GM12878 (cell line): ENCODE measurements around the gene CD96. TPM values are rescaled to one million over a fixed set of nuclear protein-coding genes. Genes with fewer than 3 reads are reported as not detected.

Experiments
- ATAC-seq: fragments of 200-7000 bp; cut with Tn5 transposase; 3 replicates; pipeline ENCODE4 v1.9.1; 2020; ENCODE audit warnings: mild to moderate bottlenecking, moderate library complexity
- BruUV-seq: library from RNA; stranded (reverse); fragments of 400-500 nt; replicated peaks from 2 replicates; lab custom pipeline; 2021; lab: Mats Ljungman, UMichigan
- CTCF ChIA-PET: fragments of 300-600 bp; sonication (Branson Sonifier 250); formaldehyde crosslinking; extraction: SDS; loops from one replicate; lab custom pipeline; 2021; ENCODE audit warnings: inconsistent platforms; lab: Yijun Ruan, JAX
- POLR2A ChIA-PET: fragments of 350-600 bp; formaldehyde crosslinking; extraction: SDS; loops from one replicate; lab custom pipeline; 2021; ENCODE audit warnings: inconsistent platforms; lab: Charles Lee
- RAD21 ChIA-PET: fragments of 300-600 bp; sonication (Branson Sonifier 250); formaldehyde crosslinking; loops from one replicate; lab custom pipeline; 2023; ENCODE audit warnings: antibody characterized with exemption; ENCODE audit not compliant: unreplicated experiment; lab: Charles Lee
- SMC1A ChIA-PET: fragments of 300-600 bp; sonication (Branson Sonifier 250); formaldehyde crosslinking; loops from one replicate; lab custom pipeline; 2023; ENCODE audit not compliant: unreplicated experiment, uncharacterized antibody; lab: Charles Lee
- DNase-seq: peaks from one replicate; pipeline ENCODE4 v3.0.0-alpha.2; 2011; ENCODE audit warnings: low read depth, low spot score
- FAIRE-seq: peaks from 3 replicates; lab custom pipeline; 2011; peaks lifted over from hg19 to GRCh38; lab: Jason Lieb, UNC
- H2AFZ ChIP-seq: 2 replicates; pipeline ENCODE4 v1.6.0; 2011; ENCODE audit warnings: low read depth, low read length, control low read depth; ENCODE audit not compliant: control insufficient read depth
- H3K27ac ChIP-seq: 2 replicates; pipeline ENCODE4 v1.5.1; 2011; ENCODE audit warnings: control low read depth; ENCODE audit not compliant: control insufficient read depth, insufficient read depth
- H3K27me3 ChIP-seq, 2 experiments: replicated peaks in 1 of 2; 2 replicates each; pipeline versions ENCODE4 v1.6.0 to v1.6.1; 2011; ENCODE audit warnings: low read length in 1 of 2; ENCODE audit not compliant: control insufficient read depth in 2 of 2, insufficient read depth in 2 of 2
- H3K36me3 ChIP-seq, 2 experiments: 2 replicates each; pipeline ENCODE4 v1.5.1; 2011; ENCODE audit warnings: low read length in 1 of 2; ENCODE audit not compliant: control insufficient read depth in 2 of 2, insufficient read depth in 2 of 2
- H3K4me1 ChIP-seq: 2 replicates; pipeline ENCODE4 v1.6.1; 2011; ENCODE audit warnings: mild to moderate bottlenecking, low read length, moderate library complexity, mixed read lengths; ENCODE audit not compliant: control insufficient read depth, insufficient read depth
- H3K4me2 ChIP-seq: 2 replicates; pipeline ENCODE4 v1.6.0; 2011; ENCODE audit warnings: control low read depth; ENCODE audit not compliant: control insufficient read depth, insufficient read depth
- H3K4me3 ChIP-seq: fragments of 200-600 bp; sonication (generic); 2 replicates; pipeline ENCODE4 v1.5.1; 2016
- H3K79me2 ChIP-seq: 2 replicates; pipeline ENCODE4 v1.6.0; 2011; ENCODE audit warnings: low read length; ENCODE audit not compliant: control insufficient read depth, insufficient read depth
- H3K9ac ChIP-seq: 2 replicates; pipeline ENCODE4 v1.8.0; 2011; ENCODE audit warnings: low read length, control low read depth, mixed read lengths; ENCODE audit not compliant: control insufficient read depth, insufficient read depth
- H3K9me3 ChIP-seq: replicated peaks from 3 replicates; pipeline ENCODE4 v1.5.1; 2011; ENCODE audit warnings: mild to moderate bottlenecking, low read length; ENCODE audit not compliant: control insufficient read depth, insufficient read depth
- H4K20me1 ChIP-seq: 2 replicates; pipeline ENCODE4 v1.6.0; 2011; ENCODE audit not compliant: control insufficient read depth, insufficient read depth
- CEBPB ChIP-seq, 2 experiments: fragments of 150-350 bp in 1 of 2; IDR thresholded peaks; 2 replicates each; pipeline ENCODE4 v1.6.1; 2012 to 2014; ENCODE audit warnings: low read depth in 2 of 2, low read length in 2 of 2, borderline replicate concordance in 1 of 2, inconsistent platforms in 1 of 2
- EP300 ChIP-seq, 2 experiments: fragments of 150-350 bp in 1 of 2; IDR thresholded peaks; 2 replicates each; pipeline ENCODE4 v1.6.1; 2011 to 2012; ENCODE audit warnings: low read depth in 2 of 2, low read length in 2 of 2, borderline replicate concordance in 1 of 2, improper control_type of control experiment in 1 of 2, inconsistent platforms in 1 of 2; ENCODE audit not compliant: control insufficient read depth in 1 of 2
- ETV6 ChIP-seq, 2 experiments: fragments of 450-650 bp in 1 of 2; IDR thresholded peaks in 1 of 2; conservative IDR thresholded peaks in 1 of 2; 2 replicates each; pipeline ENCODE4 v1.6.1; 2014; ENCODE audit warnings: antibody characterized with exemption in 1 of 2, borderline replicate concordance in 1 of 2, low read depth in 1 of 2, mild to moderate bottlenecking in 1 of 2, moderate library complexity in 1 of 2
- EZH2 ChIP-seq: IDR thresholded peaks from 2 replicates; pipeline ENCODE4 v1.6.1; 2012; ENCODE audit warnings: low read depth, mild to moderate bottlenecking, control low read depth, inconsistent platforms, low read length, borderline replicate concordance; ENCODE audit not compliant: control insufficient read depth
- HCFC1 ChIP-seq: fragments of 150-350 bp; IDR thresholded peaks from 2 replicates; pipeline ENCODE4 v1.6.1; 2014; ENCODE audit warnings: low read length
- IRF4 ChIP-seq: IDR thresholded peaks from 2 replicates; pipeline ENCODE4 v1.6.1; 2011; ENCODE audit warnings: low read depth, low read length
- MLLT1 ChIP-seq: fragments of 450-650 bp; IDR thresholded peaks from 2 replicates; pipeline ENCODE4 v1.6.1; 2016; ENCODE audit warnings: mild to moderate bottlenecking
- PAX8 ChIP-seq: fragments of 450-650 bp; IDR thresholded peaks from 2 replicates; pipeline ENCODE4 v1.6.1; 2017; ENCODE audit warnings: mild to moderate bottlenecking, moderate library complexity
- PKNOX1 ChIP-seq: fragments of 450-650 bp; IDR thresholded peaks from 2 replicates; pipeline ENCODE4 v1.6.1; 2016; ENCODE audit warnings: mild to moderate bottlenecking
- SMAD1 ChIP-seq: fragments of 450-650 bp; IDR thresholded peaks from 2 replicates; pipeline ENCODE4 v1.6.1; 2018; ENCODE audit warnings: mild to moderate bottlenecking, low read depth; ENCODE audit not compliant: partially characterized antibody
- TCF7 ChIP-seq: IDR thresholded peaks from 2 replicates; pipeline ENCODE4 v1.6.1; 2014; ENCODE audit warnings: antibody characterized with exemption, borderline replicate concordance
- WGBS: methylation state at CpG from one replicate; pipeline ENCODE4 v1.1.6; 2016; ENCODE audit warnings: low lambda C conversion rate; ENCODE audit not compliant: insufficient replicate concordance, insufficient coverage; ENCODE audit errors: missing lambda C conversion rate; 5-methylcytosine and 5-hydroxymethylcytosine counted together
- in situ Hi-C: fragments of 300-500 bp; cut with MboI; formaldehyde crosslinking; loops from 9 replicates; pipeline ENCODE4 v1.14.3; 2018; ENCODE audit warnings: mixed read lengths
- intact Hi-C: fragments of 100-400 bp; cut with micrococcal nuclease; formaldehyde crosslinking; loops from one replicate; pipeline ENCODE4 v1.14.2; 2022; ENCODE audit not compliant: unreplicated experiment
- polyA plus RNA-seq, 11 experiments: library from polyadenylated mRNA; depleted of rRNA in 4 of 11; unstranded in 6 of 11; stranded (reverse) in 5 of 11; fragments of >200 nt; fragmentation: Nextera tagmentation in 4 of 11; fragmentation: Illumina TruSeq in 1 of 11; extraction: Ambion mirVana in 4 of 11; extraction: Trizol in 1 of 11; gene quantifications; 1 replicate in 1 of 11; 2 replicates in 10 of 11; pipeline versions ENCODE4 v1.2.1 to v1.2.3, GENCODE V29; 2011 to 2016; ENCODE audit warnings: inconsistent platforms in 2 of 11, missing spikeins in 2 of 11, low read depth in 1 of 11
- total RNA-seq, 4 experiments: library from RNA; depleted of rRNA in 3 of 4; stranded (reverse); fragments of >200 nt in 3 of 4; fragmentation: Illumina TruSeq in 1 of 4; extraction: Trizol in 1 of 4; gene quantifications; 2 replicates each; pipeline versions ENCODE4 v1.2.1 to v1.2.3, GENCODE V29; 2013 to 2021
- TF ChIP-seq, protein P1 (sequence below): fragments of 450-650 bp; IDR thresholded peaks from 2 replicates; pipeline ENCODE4 v1.6.1; 2017; ENCODE audit warnings: mild to moderate bottlenecking, moderate library complexity
- TF ChIP-seq, protein P2 (sequence below): IDR thresholded peaks from 2 replicates; pipeline ENCODE4 v1.6.1; 2011; ENCODE audit warnings: borderline replicate concordance, low read depth, mild to moderate bottlenecking, moderate library complexity, mixed read lengths, low read length; ENCODE audit not compliant: insufficient read depth; ENCODE audit errors: extremely low read length

CD96 gene
- total and polyA plus RNA-seq, 10 of the 15 experiments (the other 5 are each of a cell fraction or from before 2014, with no cell fraction given): 0.13 to 10.1 (median 0.47) TPM

DNA sequence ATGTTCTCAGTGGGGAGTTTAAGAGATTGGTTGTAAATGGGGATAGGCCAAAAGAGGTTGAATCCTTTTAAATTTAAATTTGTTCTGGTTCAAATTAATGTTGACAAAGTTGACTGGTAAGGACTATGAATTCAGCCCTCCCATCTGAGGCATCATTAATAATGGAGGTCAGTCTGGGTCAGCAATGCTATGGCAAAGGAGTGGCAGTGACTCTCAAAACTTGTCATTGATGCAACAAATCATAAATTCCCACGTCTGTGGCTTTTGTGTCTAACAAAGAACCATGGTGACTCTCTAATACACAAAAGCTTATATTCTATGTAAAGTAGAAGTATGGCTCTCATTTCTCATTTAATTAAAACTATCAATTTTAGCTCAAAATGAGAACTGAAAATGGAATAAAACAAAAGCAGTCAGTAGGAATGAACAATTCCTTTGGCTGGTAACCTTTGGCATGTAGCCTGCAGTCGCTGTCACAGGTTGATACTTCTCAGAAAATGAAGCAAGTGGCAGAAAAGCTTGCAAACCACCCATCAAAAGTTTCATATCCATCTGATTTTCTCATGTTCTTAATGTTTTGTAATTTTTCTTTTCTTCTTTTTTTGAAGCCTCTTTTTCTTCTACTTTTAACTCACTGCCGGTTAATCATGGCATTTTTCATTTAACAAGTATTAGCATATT, 65.4 kb downstream of the CD96 start (continued):
- TF ChIP-seq CEBPB (IDR thresholded peaks at IDR 0.05; ENCODE audit: borderline replicate concordance in 1 of 2, low read depth in 2 of 2, low read length in 2 of 2) (no peak), IRF4 (no peak)

GRCh38 chr3:111608383-111608782, 66.4 kb downstream of the CD96 start:
- DNase-seq (no peak), FAIRE-seq (no peak), ATAC-seq (no peak)
- BruUV-seq: no TSS peak
- Histone ChIP-seq H3K9me3 (no peaks in the 10 kb centered on the region), H3K9ac (no peak overlapping the region), H2AFZ (no peak overlapping the region), H3K27ac (no peak overlapping the region), H4K20me1 (no peaks in the 10 kb centered on the region), H3K4me3 (no peak overlapping the region), H3K79me2 (no peaks in the 10 kb centered on the region), H3K4me1 (no peaks in the 10 kb centered on the region), H3K36me3 (no peaks in the 10 kb centered on the region), H3K4me2 (no peak overlapping the region), H3K27me3 (no peaks in the 10 kb centered on the region)
- ChIA-PET POLR2A (interaction anchor here (1.1 kb wide), 1 partner anchor 14 kb away, joined by 4 read pairs; no protein-coding TSS in a partner anchor), RAD21 (no interaction called here), SMC1A (no interaction called here), CTCF (interaction anchor here (0.9 kb wide), 1 partner anchor 18 kb away, joined by 4 read pairs; no protein-coding TSS in a partner anchor)
- in situ Hi-C loops: no loop called here
- 60% methylated on average over 2 of the region's 2 CpGs for WGBS
- intact Hi-C loops: no loop called here
- TF ChIP-seq ETV6 (conservative IDR thresholded peaks at IDR 0.05 in 1 of 2, IDR thresholded peaks at IDR 0.05 in 1 of 2; ENCODE audit: borderline replicate concordance in 1 of 2, low read depth in 1 of 2): no peak
- no peak for TF ChIP-seq EP300 (IDR thresholded peaks at IDR 0.05; ENCODE audit: borderline replicate concordance in 1 of 2, control insufficient read depth in 1 of 2, low read depth in 2 of 2, low read length in 2 of 2)
- no peak for TF ChIP-seq PKNOX1
- no peak for TF ChIP-seq PAX8
- no peak for TF ChIP-seq EZH2
- no peak for TF ChIP-seq TCF7
- no peak for TF ChIP-seq MLLT1
- TF ChIP-seq, protein P1, sequence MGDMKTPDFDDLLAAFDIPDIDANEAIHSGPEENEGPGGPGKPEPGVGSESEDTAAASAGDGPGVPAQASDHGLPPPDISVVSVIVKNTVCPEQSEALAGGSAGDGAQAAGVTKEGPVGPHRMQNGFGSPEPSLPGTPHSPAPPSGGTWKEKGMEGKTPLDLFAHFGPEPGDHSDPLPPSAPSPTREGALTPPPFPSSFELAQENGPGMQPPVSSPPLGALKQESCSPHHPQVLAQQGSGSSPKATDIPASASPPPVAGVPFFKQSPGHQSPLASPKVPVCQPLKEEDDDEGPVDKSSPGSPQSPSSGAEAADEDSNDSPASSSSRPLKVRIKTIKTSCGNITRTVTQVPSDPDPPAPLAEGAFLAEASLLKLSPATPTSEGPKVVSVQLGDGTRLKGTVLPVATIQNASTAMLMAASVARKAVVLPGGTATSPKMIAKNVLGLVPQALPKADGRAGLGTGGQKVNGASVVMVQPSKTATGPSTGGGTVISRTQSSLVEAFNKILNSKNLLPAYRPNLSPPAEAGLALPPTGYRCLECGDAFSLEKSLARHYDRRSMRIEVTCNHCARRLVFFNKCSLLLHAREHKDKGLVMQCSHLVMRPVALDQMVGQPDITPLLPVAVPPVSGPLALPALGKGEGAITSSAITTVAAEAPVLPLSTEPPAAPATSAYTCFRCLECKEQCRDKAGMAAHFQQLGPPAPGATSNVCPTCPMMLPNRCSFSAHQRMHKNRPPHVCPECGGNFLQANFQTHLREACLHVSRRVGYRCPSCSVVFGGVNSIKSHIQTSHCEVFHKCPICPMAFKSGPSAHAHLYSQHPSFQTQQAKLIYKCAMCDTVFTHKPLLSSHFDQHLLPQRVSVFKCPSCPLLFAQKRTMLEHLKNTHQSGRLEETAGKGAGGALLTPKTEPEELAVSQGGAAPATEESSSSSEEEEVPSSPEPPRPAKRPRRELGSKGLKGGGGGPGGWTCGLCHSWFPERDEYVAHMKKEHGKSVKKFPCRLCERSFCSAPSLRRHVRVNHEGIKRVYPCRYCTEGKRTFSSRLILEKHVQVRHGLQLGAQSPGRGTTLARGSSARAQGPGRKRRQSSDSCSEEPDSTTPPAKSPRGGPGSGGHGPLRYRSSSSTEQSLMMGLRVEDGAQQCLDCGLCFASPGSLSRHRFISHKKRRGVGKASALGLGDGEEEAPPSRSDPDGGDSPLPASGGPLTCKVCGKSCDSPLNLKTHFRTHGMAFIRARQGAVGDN: no peak
- TF ChIP-seq, protein P2, sequence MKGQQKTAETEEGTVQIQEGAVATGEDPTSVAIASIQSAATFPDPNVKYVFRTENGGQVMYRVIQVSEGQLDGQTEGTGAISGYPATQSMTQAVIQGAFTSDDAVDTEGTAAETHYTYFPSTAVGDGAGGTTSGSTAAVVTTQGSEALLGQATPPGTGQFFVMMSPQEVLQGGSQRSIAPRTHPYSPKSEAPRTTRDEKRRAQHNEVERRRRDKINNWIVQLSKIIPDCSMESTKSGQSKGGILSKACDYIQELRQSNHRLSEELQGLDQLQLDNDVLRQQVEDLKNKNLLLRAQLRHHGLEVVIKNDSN: no peak
- no peak for TF ChIP-seq SMAD1
- TF ChIP-seq HCFC1: no peak
